ENCODE data around the gene TPPP.

The TPPP gene

DNA sequence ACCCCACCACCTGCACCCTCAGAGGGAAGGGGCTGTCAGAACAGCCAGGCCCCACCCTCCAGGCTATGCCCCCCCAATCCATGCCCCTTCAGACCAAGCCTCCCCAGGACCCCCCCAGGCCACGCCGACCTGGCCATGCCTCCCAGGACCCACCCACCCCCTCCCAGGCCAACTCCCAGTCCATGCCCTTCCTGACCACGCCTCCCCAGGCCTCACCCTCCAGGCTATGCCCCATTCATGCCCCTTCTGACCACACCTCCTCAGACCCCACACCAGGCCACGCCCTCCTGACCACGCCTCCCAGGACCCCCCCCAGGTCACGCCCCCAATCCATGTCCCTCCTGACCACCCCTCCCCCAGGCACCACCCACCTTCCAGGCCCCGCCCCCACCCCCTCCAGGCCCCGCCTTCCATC lies 27.6 kb downstream of the TPPP start:
- no peak for DNase-seq (ENCODE audit: low read depth in 2 of 2)

DNA sequence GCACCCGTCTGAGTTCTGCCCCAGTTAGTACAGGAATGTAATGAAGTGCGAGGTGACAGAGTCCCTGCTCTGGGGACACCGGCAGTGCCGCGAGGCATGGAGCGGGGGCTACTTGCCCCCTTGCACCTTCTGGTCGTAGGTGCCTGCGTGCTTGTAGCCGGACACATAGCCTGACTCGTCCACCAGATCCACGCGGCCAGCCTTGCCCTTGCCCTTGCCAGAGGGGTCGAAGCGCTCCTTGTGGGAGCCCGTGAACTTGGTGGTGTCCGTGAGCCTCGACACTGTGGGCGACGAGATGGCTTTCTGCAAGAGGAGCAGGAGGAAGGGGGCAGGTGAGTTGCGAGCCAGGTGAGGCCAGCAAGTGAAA lies 28.2 kb downstream of the TPPP start:
- DNase-seq (ENCODE audit: low read depth in 2 of 2), result no peak

DNA sequence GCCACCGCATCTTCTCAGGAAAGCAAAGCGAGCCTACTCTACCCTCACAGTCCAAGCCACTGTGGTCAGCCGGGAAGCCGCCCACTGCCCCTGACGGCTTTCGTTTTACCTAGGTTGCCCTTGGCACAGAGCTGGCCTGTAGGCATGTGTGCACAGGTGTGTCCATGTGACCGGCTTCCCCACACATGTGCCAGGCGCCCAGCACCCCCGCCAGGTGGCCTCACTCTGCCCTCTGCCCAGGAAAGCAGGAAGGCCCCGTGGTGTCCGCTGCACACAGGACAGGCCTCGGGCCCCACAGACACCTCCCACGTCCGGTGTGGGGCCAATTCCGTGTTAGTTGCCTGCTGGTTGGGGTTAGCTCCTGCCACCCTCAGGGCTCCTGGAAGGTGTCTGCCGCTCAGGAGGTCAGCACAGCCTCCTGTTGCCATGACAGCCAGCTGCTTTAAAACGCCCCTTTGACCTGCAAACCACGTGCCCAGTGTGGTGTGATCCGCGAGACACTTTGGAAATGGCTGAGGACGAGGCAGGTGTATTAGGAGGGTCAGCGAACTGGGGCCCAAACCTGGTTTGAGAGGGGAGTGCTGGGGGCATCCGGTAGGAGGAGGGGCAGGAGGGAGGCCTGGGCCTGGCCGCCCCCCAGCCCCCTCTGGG lies 28.7 kb downstream of the TPPP start:
- no peak for DNase-seq (ENCODE audit: low read depth in 2 of 2)

DNA sequence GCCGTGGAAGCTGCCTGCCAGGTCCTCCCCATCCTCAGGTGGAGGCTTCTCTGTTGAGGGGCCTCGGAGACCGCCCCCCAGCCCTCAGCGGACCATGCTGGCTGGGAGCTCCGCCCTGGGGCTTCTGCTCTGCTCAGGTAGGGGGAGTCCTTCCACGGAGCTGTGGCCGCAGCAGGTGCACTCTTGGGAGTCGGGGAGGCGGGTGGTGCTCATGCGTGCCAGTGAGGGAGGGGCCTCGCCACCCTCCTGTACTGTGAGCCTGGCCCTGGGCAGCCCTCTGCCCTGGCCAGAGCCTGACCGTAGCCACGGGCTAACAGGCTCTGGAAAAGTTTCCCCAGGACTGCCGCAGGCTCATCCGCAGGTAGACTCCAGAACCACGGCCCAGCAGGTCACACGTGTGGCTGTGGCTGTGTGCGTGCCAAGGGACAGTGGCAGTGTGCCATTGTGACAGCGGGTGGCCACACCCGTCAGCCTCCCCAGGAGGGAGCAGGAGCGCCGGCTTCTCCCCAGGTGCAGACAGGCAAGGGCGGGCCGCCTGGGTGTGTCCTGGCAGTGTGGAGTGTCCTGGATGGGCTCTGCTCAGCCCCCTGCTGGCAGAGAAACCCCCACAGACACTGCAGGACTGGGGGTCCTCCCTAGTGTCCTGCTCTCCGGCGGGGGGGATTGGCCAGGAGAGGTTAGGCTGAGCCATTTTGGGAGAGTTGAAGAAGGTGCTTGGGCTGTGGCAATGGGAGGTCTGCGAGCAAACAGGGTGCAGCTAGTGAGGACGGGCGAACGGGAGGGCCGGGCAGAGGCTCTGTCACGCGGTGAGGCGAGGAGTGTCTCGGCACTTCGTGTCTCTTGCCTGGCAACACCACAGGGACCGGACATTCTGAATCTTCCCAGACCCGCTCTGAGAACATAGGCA lies 29.5 kb downstream of the TPPP start:
- DNase-seq (ENCODE audit: low read depth in 2 of 2), result no peak

DNA sequence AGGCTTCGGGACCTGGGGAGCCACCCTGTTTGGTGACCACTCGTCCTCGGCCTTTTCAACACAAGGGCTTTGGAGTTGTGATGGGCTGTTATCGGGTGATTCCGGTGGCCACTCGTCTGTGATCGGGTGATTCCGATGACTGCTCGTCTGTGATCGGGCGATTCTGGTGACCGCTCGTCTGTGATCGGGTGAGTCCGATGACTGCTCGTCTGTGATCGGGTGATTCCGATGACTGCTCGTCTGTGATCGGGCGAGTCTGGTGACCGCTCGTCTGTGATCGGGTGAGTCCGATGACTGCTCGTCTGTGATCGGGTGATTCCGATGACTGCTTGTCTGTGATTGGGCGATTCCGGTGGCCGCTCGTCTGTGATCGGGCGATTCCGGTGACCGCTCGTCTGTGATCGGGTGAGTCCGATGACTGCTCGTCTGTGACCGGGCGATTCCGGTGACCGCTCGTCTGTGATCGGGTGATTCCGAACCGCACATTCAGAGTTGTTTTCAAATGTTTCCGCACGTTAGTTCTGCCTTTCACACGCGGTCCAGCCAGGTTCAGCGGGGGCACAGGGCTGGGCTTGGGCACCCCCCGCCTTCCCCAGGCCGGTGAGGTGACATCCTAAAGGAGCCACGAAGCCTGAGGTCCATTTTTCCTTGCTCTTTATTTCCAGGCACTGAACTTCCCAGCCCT lies 30.3 kb downstream of the TPPP start:
- DNase-seq (ENCODE audit: low read depth in 2 of 2), result no peak

DNA sequence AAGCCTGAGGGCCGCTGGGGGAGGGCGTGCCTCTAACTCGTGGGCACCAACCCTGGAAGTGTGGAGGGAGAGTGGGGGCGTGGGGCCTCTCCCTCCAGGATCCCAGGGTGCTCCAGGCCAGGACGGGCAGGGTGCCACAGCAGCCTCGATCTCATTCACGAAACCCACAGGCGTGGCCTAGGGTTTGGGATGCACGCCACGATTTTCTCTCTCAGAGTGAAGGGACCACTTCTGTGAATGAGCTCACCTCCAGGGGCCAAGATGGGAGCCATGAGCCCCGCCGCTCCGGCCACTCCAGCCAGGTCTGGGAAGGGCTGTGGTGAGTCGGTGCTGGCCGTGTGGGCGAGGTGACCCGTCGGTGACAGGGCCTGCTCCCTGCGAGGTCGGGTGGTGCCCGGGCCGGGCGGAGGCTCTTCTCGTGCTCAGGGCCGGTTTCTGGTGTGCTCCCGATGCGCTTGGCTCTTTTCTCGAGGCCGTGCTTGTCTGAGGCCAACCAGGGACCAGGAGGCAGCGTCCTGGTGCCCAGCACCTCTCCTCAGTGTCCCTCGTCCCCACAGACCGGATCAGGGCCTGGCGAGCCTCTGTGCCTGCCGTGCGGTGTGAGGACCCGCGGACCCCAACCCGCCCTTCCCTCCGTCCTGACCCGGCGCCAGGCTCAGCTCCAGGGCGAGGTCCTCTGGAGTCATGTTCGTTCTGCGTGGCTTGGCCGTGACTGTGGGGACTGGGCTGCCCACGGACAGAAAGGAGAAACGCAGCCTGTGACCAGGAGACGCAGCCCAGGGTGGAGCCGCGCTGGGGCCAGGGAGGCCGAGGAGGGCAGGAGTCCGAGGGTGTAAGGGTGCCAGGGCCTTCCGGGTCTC lies 31.0 kb downstream of the TPPP start:
- DNase-seq (ENCODE audit: low read depth in 2 of 2), result no peak

DNA sequence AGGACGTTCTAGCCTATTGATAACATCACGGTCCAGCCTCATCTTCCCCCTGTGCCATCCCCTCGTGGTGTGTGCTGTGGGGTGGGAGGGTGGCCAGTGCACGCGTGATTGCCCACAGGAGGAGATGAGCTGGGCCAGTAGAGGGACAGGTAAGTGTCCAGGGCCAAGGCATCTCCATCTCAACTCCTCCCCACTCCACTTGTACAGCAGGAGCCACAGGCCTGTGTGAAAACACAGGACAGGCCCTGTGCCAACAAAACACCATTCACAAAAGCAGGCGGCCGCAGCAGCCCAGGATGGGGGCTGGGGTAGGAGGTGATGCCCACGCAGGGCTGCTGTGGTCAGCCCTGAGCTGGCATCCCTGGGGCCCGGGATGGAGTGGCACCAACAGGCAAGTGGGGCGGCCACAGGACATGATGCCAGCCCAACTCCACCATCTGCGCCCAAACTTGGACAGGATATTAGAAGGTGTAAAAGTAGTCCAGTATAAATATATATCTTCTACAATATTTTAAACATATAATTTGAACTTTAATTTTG lies 32.6 kb downstream of the TPPP start:
- DNase-seq (ENCODE audit: low read depth in 2 of 2), result no peak

DNA sequence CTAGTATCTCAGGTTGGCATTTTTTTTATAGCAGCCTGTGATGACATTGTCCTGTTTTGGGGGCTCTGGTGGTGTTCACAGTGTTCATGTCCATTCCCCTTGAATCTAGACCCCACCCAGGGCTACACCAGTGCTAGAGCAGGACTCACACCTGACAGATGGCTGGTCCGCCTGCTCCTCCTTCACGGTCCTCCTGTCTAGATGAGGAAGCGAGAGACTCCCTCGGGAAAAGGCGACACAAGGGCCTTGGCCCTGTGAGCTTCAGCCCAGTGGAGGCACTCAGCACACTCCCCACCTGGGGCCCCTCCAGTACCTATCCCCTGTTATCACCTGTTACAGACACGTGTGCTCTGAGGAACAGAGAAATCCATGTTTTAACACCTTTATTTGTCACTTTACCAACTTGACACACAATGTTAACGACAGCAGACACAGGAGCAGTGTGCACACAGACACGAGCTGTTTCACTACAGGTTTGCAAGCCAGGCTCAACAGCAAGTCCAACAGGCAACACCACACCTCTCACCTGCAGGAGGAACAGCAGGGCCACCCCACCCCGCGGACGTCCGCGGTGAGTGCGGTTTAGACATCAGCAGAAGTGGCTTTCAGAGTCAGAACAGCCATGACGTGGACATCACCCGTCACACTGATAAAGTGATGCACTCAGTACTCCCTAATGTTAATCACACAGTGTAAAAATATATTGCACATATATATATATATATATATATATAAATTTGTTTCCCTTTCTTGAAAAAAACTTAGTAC lies 33.5 kb downstream of the TPPP start:
- DNase-seq (ENCODE audit: low read depth in 2 of 2), result no peak

DNA sequence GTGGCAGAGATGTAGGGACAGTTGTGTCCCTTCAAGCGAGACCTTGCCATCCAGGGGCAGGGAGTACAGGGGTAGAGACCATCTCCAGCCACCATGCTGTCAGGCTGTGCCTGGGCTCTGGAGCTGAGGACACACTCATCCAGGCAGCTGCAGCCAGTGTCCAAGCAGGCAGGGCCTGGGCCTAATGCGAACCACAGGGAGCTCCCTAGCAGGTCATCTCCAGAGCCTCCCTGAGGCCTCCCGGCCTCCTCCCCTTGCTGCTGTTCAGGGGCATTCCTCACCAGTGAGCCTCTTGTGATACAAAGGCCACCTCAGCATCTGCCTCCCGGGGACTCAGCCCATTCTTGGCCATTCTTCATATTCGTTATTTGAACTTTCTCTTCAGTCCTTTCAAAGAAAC lies 35.0 kb downstream of the TPPP start:
- no peak for DNase-seq (ENCODE audit: low read depth in 2 of 2)

DNA sequence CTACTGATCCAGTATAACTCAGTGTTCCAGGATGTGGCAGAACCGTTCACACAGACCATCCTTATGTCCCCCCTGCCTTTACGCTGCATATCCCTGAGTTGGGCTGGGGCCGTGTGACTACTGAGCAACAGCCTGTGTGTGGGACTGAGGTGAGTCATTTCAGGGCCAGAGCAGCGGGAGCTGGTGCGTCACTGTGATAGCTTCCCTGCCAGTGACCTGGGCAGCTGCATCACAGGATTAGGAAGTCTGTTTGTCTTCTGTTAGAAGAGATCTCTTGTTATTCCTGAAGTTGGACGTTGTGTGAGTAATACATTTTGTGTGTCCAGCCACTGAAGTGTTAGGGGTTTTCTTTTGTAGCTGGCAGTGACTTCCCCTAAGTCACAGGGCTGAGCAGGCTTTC lies 35.6 kb downstream of the TPPP start:
- DNase-seq (ENCODE audit: low read depth in 2 of 2), result no peak

DNA sequence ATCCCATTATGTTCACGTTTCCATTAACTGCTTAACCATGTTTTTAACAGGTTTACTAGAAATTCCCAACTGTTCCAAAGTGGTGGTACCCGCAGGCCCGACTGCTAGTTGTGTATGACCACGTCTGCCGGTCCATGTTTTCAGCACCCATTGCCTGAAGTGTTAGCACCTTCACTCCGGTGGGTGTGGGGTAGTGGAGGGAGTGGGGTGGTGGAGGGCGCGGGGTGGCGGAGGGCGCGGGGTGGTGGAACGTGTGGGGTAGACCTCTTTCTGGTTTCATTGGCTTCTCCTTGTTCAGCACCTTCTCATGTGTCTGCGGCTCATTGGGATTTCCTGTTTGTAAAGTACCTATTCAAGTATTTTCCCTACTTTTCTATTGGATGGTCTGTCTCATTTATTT lies 37.7 kb downstream of the TPPP start:
- DNase-seq (ENCODE audit: low read depth in 2 of 2), result no peak

DNA sequence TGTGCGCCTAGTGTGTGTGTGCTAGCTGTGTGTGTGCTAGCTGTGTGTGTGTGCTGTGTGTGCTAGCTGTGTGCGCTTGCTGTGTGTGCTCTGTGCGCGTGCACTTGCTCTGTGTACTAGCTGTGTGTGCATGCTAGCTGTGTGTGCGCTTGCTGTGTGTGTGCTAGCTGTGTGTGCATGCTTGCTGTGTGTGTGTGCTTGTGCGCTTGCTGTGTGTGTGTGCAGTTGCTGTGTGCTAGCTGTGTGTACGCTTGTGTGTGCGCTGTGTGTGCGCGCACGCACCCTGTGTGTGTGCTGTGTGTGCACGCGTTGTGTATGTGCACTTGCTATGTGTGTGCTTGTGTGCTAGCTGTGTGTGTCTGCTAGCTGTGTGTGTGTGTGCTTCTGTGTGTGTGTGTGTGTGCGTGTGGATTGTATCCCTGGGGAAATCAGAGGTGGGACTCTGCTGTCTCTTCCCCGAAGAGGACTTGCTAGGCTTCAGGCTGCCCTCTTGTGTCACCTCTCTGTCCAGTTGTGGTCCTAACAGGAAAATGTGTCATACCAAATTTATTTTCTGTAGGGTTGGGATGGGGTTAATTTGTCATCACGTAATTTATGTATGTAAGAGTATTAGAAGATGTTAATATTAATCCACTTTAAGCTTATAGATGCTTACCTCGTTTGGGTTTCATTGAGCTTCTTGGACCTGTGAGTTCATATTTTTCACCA lies 38.9 kb downstream of the TPPP start:
- no peak for DNase-seq (ENCODE audit: low read depth in 2 of 2)

DNA sequence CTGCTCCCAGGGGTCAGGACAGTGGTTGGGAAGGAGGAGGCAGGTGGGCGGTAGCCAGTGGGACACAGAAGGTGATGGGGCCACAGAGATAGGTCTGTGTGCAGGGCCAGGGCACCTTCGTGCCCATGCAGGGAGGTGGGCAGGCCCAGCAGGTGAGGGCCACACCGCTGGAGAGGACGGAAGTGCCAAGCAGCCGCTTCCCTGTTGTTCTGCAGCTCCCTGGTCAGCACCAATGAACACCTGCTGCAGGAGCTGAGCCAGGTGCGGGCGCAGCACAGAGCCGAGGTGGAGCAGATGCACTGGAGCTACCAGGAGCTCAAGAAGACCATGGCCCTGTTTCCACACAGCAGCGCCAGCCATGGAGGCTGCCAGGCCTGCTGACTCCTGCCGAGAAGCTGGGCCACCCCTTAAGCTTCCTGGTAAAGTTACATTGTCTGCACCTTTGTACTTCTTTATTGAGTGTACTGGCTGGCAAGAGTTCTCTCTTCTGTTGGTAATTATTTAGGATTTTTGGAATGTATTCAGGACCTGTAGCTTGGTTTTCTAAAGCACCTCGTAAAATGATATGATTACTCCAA lies 40.3 kb downstream of the TPPP start:
- DNase-seq (ENCODE audit: low read depth in 2 of 2), result no peak

DNA sequence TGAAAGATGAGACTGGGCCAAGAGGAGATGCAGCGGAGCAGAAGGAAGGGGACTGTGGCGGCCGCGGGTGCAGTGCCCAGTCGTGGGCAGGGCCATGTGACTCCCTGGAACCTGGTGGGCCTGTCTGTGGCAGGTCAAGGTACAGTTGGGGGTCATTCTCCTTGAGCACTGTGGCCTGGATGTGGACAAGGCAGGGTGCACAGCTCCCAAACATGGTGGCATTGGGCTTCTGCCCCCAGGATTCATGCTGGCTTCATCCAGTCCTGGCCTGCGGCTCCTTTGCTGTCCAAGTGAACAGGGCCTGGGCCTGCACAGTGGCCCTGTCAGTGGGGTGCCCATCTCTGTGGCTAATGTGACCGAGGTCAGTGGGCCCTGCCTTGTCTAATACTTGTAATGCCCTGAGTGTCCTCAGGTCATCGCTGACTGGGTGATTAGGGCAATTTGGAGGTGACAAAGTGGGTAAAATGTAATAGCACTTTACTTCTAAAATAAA lies 41.1 kb downstream of the TPPP start:
- DNase-seq (ENCODE audit: low read depth in 2 of 2), result no peak

DNA sequence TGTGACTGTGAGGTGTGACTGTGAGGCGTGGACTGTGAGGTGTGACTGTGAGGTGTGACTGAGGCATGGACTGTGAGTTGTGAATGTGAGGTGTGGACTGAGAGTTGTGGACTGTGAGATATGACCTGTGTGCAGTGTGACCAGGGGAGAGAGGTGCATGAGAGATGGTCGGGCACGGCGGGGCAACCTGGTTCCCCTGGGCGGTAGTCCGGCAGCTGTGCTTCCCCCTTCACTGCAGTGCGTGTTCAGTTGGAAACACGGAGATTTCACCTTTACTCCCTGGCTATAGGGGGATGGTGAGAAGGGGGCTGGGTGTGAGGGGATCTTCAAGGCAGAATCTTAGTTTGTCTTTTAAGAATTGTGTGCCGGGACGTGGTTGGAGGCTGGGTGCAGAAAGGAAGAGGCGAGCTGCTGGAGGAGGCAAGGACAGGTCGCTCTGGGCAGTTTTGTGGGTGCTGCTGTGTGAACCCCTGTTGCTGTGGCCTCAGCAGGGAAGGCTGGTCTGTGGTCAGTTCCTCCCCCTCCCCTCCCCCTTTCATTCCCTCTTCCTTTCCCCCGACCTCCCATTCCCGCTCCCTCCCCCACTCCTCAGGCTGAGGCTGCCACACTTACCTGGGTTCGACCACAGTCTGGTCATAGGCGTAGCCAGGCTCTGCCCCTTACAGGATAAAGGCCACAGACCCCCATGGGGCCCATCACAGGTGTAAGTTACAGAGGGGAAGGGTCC lies 41.7 kb downstream of the TPPP start:
- no peak for DNase-seq (ENCODE audit: low read depth in 2 of 2)

DNA sequence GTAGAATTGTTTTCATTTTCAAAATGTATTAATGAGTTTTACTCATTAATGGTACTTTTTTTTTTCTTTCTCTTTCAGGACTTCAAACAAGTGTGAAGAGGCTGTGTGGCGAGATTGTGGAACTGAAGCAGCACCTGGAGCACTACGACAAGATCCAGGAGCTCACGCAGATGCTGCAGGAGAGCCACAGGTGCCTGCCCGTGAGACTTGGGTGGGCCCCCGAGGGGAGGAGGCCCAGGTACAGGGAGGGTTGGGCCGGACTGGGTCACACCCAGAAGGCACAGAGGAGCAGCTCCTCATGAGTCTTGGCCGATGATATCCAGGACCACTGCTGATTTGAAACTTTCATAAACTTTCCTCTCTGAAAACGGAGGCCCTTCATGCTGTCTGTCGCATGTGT lies 45.4 kb downstream of the TPPP start:
- no peak for DNase-seq (ENCODE audit: low read depth in 2 of 2)

DNA sequence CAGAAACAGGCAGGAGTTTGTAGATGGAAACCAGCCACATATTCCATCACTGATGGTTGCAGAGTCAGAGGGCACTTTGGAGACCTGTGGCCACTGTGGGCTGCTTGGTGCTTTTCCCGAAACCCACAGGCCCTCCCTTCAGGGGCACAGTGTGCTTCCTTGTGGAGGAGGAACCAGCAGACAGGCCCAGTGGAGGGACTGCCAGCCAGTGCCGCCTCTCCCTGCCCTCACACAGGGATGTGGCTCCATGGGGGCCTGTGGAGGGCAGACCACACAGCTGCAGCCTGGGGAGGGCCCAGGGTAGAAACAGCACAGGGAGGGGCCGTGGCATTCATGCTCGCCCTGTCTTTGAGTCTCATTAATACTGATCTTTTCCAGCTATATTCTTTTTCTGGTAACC lies 45.8 kb downstream of the TPPP start:
- DNase-seq (ENCODE audit: low read depth in 2 of 2), result no peak

DNA sequence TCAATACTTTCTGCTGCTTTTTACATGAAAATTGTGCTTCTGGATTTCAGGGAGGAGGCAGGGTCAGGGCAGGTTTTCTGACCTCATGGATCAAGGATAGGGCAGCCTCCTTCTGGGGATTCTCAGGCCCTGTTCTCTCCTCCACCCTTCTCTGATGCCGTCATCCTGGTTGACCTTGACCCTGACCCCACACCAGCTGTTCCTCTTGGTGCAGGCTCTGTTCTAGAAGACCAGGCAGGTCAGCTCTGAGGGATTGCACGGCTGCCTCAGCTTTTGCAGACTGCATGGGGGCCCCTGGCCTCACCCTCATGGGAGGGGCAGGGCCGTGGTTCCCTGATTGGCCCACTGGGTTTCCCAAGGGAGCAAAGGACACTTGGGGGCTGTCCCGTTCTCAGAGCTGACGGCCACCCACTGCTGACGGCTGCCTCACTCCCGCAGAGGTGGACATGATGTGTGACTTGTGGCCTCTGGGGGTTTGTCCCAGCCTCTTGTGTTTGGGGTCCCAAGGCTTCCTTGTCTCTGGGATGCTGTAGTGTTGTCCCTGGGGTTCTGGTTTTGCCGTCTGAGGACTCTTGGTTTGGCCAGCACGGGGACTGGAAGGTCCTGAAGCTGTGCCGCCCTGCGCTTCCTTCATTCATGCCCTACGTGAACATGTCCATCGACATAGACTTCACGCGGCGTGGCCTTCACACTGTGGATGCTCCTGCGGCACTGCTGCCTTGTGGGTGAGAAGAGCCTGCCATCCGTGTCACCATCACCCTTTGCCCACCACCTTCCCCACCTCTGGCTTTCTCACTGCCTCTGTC lies 46.6 kb downstream of the TPPP start:
- DNase-seq (ENCODE audit: low read depth in 2 of 2), result no peak

Measured in stimulated activated CD4-positive, alpha-beta T cell treated with anti-CD3 and anti-CD28 coated beads, Interleukin-1b, Interleukin-23, amount 100 ng/mL, for 4 hours (primary cell).